HEK293 (cell line): ENCODE measurements around the gene FRAS1.

ENCODE experiments used
- CTCF ChIA-PET: fragments of 350-600 bp; formaldehyde crosslinking; extraction: SDS; loops from one replicate; lab custom pipeline; 2021; ENCODE audit warnings: antibody characterized with exemption; lab: Yijun Ruan, JAX
- POLR2A ChIA-PET: fragments of 300-600 bp; formaldehyde crosslinking; extraction: SDS; loops from one replicate; lab custom pipeline; 2020; ENCODE audit warnings: antibody characterized with exemption, inconsistent platforms; lab: Yijun Ruan, JAX
- H3K27ac ChIP-seq: fragments of 200-500 bp; sonication (Bioruptor generic); 2 replicates; pipeline ENCODE4 v1.5.1; 2014; ENCODE audit warnings: low read depth, low read length, control low read depth, inconsistent platforms; ENCODE audit errors: extremely low read depth
- H3K36me3 ChIP-seq, 2 experiments: fragments of 200-500 bp in 1 of 2; sonication (Bioruptor generic) in 1 of 2; 1 replicate in 1 of 2; 2 replicates in 1 of 2; pipeline ENCODE4 v1.5.1; 2014 to 2017; ENCODE audit warnings: inconsistent platforms in 2 of 2, low read length in 2 of 2; ENCODE audit not compliant: control insufficient read depth in 2 of 2, insufficient read depth in 1 of 2
- H3K4me1 ChIP-seq: fragments of 200-500 bp; sonication (Bioruptor generic); 2 replicates; pipeline ENCODE4 v1.5.1; 2014; ENCODE audit warnings: mild to moderate bottlenecking, low read length, inconsistent platforms; ENCODE audit not compliant: control insufficient read depth, insufficient read depth
- H3K4me3 ChIP-seq: 2 replicates; pipeline ENCODE4 v1.5.1; 2011; ENCODE audit warnings: low read depth, mild to moderate bottlenecking, control low read depth, low read length, moderate library complexity
- H3K9me3 ChIP-seq: fragments of 200-500 bp; sonication (Bioruptor generic); 2 replicates; pipeline ENCODE4 v1.5.1; 2014; ENCODE audit warnings: low read depth, low read length, inconsistent platforms; ENCODE audit not compliant: control insufficient read depth, insufficient read depth
- FEZF1 ChIP-seq: fragments of 450-650 bp; formaldehyde crosslinking; IDR thresholded peaks from 2 replicates; pipeline ENCODE4 v1.5.1; 2016; ENCODE audit warnings: missing biosample characterization, missing genetic modification characterization
- RBAK ChIP-seq: fragments of 450-650 bp; formaldehyde crosslinking; IDR thresholded peaks from 2 replicates; pipeline ENCODE4 v1.5.1; 2016; ENCODE audit warnings: missing biosample characterization, missing genetic modification characterization
- SP3 ChIP-seq: fragments of 450-650 bp; formaldehyde crosslinking; IDR thresholded peaks from 2 replicates; pipeline ENCODE4 v1.5.1; 2016; ENCODE audit warnings: missing biosample characterization, missing genetic modification characterization
- ZFP37 ChIP-seq: fragments of 450-650 bp; formaldehyde crosslinking; IDR thresholded peaks from 2 replicates; pipeline ENCODE4 v1.5.1; 2016; ENCODE audit warnings: missing biosample characterization, missing genetic modification characterization
- ZFP69B ChIP-seq: fragments of 450-650 bp; formaldehyde crosslinking; IDR thresholded peaks from 2 replicates; pipeline ENCODE4 v1.5.1; 2016; ENCODE audit warnings: missing biosample characterization, missing genetic modification characterization
- ZNF174 ChIP-seq: fragments of 450-650 bp; formaldehyde crosslinking; IDR thresholded peaks from 2 replicates; pipeline ENCODE4 v1.5.0; 2017; ENCODE audit warnings: missing biosample characterization, mild to moderate bottlenecking, missing genetic modification characterization
- ZNF211 ChIP-seq: fragments of 450-650 bp; formaldehyde crosslinking; IDR thresholded peaks from 2 replicates; pipeline ENCODE4 v1.5.1; 2016; ENCODE audit warnings: low read depth, missing biosample characterization, missing genetic modification characterization
- ZNF214 ChIP-seq: fragments of 450-650 bp; formaldehyde crosslinking; IDR thresholded peaks from 2 replicates; pipeline ENCODE4 v1.5.1; 2017; ENCODE audit warnings: missing biosample characterization, mild to moderate bottlenecking, missing genetic modification characterization, borderline replicate concordance
- ZNF24 ChIP-seq: fragments of 450-650 bp; formaldehyde crosslinking; IDR thresholded peaks from 2 replicates; pipeline ENCODE4 v1.5.1; 2016; ENCODE audit warnings: missing biosample characterization, missing genetic modification characterization
- ZNF335 ChIP-seq: fragments of 450-650 bp; formaldehyde crosslinking; conservative IDR thresholded peaks from 2 replicates; pipeline ENCODE4 v1.5.1; 2016; ENCODE audit warnings: missing biosample characterization, missing genetic modification characterization
- ZNF366 ChIP-seq: fragments of 450-650 bp; formaldehyde crosslinking; conservative IDR thresholded peaks from 2 replicates; pipeline ENCODE4 v1.5.1; 2016; ENCODE audit warnings: missing biosample characterization, missing genetic modification characterization
- ZNF37A ChIP-seq: fragments of 450-650 bp; IDR thresholded peaks from 2 replicates; pipeline ENCODE4 v1.5.1; 2018; ENCODE audit warnings: missing biosample characterization, missing genetic modification characterization
- ZNF391 ChIP-seq: fragments of 450-650 bp; formaldehyde crosslinking; IDR thresholded peaks from 2 replicates; pipeline ENCODE4 v1.5.1; 2016; ENCODE audit warnings: low read depth, missing biosample characterization, missing genetic modification characterization, borderline replicate concordance
- ZNF404 ChIP-seq: fragments of 450-650 bp; formaldehyde crosslinking; IDR thresholded peaks from 2 replicates; pipeline ENCODE4 v1.5.1; 2017; ENCODE audit warnings: missing biosample characterization, missing genetic modification characterization
- ZNF433 ChIP-seq: fragments of 450-650 bp; formaldehyde crosslinking; IDR thresholded peaks from 2 replicates; pipeline ENCODE4 v1.5.1; 2016; ENCODE audit warnings: missing biosample characterization, missing genetic modification characterization, low read depth
- ZNF449 ChIP-seq: fragments of 450-650 bp; formaldehyde crosslinking; IDR thresholded peaks from 2 replicates; pipeline ENCODE4 v1.5.1; 2017; ENCODE audit warnings: missing biosample characterization, mild to moderate bottlenecking, missing genetic modification characterization, moderate library complexity
- ZNF555 ChIP-seq: fragments of 450-650 bp; formaldehyde crosslinking; conservative IDR thresholded peaks from 2 replicates; pipeline ENCODE4 v1.5.1; 2017; ENCODE audit warnings: missing biosample characterization, mild to moderate bottlenecking, missing genetic modification characterization, inconsistent platforms
- ZNF585B ChIP-seq: fragments of 450-650 bp; formaldehyde crosslinking; IDR thresholded peaks from 2 replicates; pipeline ENCODE4 v1.5.1; 2016; ENCODE audit warnings: missing biosample characterization, missing genetic modification characterization
- ZNF791 ChIP-seq: fragments of 450-650 bp; formaldehyde crosslinking; IDR thresholded peaks from 2 replicates; pipeline ENCODE4 v1.5.1; 2016; ENCODE audit warnings: missing biosample characterization, missing genetic modification characterization
- ZSCAN18 ChIP-seq: fragments of 450-650 bp; formaldehyde crosslinking; IDR thresholded peaks from 2 replicates; pipeline ENCODE4 v1.5.1; 2016; ENCODE audit warnings: missing biosample characterization, missing genetic modification characterization
- ZSCAN5A ChIP-seq: fragments of 450-650 bp; formaldehyde crosslinking; IDR thresholded peaks from 2 replicates; pipeline ENCODE4 v1.5.1; 2016; ENCODE audit warnings: missing biosample characterization, missing genetic modification characterization

FRAS1 gene

GRCh38 chr4:78217557-78217956, 160.4 kb downstream of the FRAS1 start:
- H3K9me3 ChIP-seq: no peaks in the 10 kb centered on the region
- TF ChIP-seq ZSCAN5A (tag by site-specific recombination): no peak
- TF ChIP-seq FEZF1: no peak
- TF ChIP-seq ZNF214 (tag by site-specific recombination): no peak
- no peak for TF ChIP-seq ZNF404 (tag by site-specific recombination)
- TF ChIP-seq ZNF585B (tag by site-specific recombination): no peak
- TF ChIP-seq ZNF433 (tag by site-specific recombination): no peak
- peaks cover 10% of the 10 kb centered on the region; the same call in 1 of the 2 replicates for H3K4me1 ChIP-seq
- no peak overlapping the region for H3K27ac ChIP-seq
- H3K4me3 ChIP-seq: no peak overlapping the region
- POLR2A ChIA-PET: no interaction called here
- CTCF ChIA-PET: no interaction called here
- H3K36me3 ChIP-seq: no peaks in the 10 kb centered on the region

- ChIA-PET CTCF (interaction anchor here (0.6 kb wide), 1 partner anchor 224 kb away, joined by 3 read pairs; no protein-coding TSS in a partner anchor), POLR2A (no interaction called here)
- H3K4me1 ChIP-seq: peaks cover 5% of the 10 kb centered on the region; the same call in 1 of the 2 replicates
- H3K9me3 ChIP-seq: no peaks in the 10 kb centered on the region
- no peaks in the 10 kb centered on the region for H3K36me3 ChIP-seq
- TF ChIP-seq RBAK (no peak), ZNF555 (tag by site-specific recombination) (no peak), ZNF24 (tag by site-specific recombination) (no peak), ZFP69B (tag by site-specific recombination) (no peak), SP3 (tag by site-specific recombination) (no peak), ZNF37A (tag by site-specific recombination) (no peak), ZNF791 (tag by site-specific recombination) (no peak), ZNF391 (tag by site-specific recombination) (no peak), ZNF174 (tag by site-specific recombination) (no peak), ZFP37 (tag by site-specific recombination) (no peak), ZNF335 (tag by site-specific recombination) (no peak), ZNF366 (no peak), ZNF211 (tag by site-specific recombination) (no peak), ZSCAN18 (no peak), ZNF449 (tag by site-specific recombination) (no peak)
- H3K27ac ChIP-seq: no peak overlapping the region
- no peak overlapping the region for H3K4me3 ChIP-seq
Observed at GRCh38 chr4:78218260-78218659, 161.1 kb downstream of the FRAS1 start.
